ENCODE measurements around the gene CBX8.

The CBX8 gene

DNA sequence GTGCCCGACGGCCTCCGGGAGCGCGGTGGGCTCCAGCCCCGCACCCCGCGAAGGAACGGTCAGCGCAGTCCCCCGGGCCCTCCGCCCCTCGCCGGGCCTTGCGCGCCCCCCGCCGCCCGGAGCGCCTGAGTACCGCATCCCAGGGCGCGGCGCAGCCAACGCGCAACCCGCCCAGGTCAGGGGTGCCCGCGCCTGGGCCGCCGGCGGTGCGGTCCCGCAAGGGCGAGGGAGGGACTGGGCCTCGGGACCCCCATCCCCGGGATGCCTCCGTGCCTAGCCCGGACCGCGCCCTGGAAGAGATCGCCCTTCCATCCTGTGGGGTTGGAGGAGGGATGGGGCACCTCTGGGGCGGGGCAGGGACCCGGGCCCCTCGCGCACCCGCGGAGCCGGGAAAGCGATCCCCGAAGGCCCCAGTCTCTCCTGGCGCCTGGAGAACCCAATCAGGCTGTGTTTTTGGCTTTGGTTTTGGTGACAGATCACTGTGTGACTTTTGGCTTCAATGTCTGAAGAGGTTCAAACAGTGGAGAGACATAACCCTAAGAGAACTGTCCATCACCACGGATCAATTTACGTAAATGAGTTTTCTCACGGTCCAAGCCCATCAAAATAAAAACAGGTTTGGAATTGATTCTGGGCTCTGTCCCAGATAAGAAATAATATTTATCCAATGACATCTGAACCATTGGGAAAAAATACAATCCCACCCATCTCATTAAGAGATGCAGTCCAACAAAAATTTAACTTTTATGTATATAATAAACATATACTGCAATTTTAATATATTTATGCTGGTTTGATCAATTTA is 48.4 kb downstream of the CBX8 start:
- DNase-seq, result no peak

DNA sequence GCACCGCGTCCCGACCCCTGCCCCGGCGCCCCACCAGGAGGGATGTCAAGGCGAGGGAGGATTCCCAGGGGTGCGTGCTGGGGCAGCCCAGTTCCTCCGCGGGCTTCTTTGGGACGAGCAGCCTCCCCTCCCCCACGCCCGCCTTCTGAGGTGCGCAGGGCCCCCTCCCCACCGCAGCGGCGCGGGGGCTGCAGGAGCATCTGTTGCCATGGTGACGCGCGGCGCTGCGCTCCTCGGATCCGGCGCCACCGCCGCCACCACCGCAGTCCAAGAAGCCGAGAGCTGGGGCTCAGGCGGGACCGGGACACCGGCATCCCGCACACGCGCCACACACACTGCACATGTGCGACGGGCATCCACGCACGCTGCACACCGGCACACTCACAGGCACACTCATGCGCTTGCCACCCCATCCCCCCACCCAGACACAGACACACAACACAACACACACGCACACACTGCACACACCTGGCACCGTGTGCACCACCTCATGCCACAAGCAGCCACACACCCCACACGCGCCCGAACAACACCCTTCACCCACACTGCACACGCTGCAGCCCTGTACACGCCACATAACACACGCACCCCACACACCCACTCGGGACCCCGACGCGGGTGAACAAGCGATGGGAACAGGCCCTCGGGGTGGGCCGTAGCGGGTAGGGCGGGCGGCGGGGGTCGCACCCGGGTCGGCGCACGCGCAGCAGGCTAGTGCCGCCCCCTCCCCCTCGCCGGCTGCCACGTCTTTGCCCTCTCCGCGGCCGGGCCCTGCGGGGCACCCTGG is 49.2 kb downstream of the CBX8 start:
- DNase-seq, result peak; percentile 59

GRCh38 chr17:79746889-79747507 is 49.9 kb downstream of the CBX8 start:
- DNase-seq, result no peak

DNA sequence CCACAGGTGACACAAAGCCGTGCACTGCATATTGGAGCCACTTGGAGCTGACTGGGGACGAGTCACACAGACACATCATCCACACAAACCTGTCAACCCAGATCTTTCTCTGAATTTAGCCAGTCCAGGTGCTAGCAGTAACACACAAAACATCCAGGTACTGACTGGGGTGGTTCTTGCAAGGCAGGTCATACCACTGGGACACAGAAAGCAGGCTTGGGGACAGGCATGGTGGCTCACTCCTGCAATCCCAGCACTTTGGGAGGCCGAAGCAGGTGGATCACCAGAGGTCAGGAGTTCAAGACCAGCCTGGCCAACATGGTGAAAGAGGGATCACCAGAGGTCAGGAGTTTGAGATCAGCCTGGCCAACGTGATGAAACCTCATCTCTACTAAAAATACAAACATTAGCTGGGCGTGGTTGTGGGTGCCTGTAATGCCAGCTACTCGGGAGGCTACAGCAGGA is 51.2 kb downstream of the CBX8 start:
- DNase-seq, result no peak

- no peak for DNase-seq
These were observed 53.3 kb downstream of the CBX8 start for GRCh38 chr17:79743614-79744013.

GRCh38 chr17:79742951-79743476 is 53.9 kb downstream of the CBX8 start:
- DNase-seq, result no peak

- no peak for DNase-seq
These were observed 54.3 kb downstream of the CBX8 start for GRCh38 chr17:79742589-79742918.

All from NCI-H1105 (cell line).